GM15510 (cell line): Measurements from ENCODE around the gene PCNX1.

Experiments used
- POLR2A ChIP-seq: IDR thresholded peaks from 3 replicates; pipeline ENCODE4 v1.6.1; 2011; ENCODE audit warnings: borderline replicate concordance; ENCODE audit not compliant: insufficient read length; ENCODE audit errors: extremely low read depth

The PCNX1 gene

DNA sequence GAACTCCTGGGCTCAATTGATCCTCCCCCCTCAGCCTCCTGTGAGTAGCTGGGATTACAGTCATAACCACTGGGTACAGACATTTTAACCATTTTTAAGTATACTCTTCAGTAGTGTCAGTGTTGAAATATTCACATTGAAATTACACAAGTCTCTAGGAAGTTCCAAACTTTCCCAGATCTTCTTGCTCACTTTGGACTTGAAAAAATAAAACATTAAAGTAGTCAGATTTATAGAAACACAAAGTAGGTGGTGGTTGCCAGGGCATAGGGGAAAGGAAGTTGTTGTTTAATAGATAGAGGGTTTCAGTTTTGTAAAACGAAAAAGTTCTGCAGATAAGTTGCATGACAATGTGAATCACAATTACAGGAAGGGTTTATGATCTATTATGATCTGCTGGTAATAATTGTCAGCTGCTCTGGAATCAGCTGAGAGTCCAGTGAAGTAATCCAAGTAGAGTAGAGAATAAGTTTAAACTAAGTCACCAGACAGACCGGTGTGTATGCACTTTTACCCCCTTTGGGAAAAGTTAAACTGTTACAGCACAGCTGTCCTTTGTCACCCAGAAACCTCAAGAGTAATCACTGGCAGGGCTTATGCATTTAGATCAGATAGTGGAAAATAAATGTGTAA lies 27.4 kb downstream of the PCNX1 start:
- TF ChIP-seq POLR2A, result no peak

DNA sequence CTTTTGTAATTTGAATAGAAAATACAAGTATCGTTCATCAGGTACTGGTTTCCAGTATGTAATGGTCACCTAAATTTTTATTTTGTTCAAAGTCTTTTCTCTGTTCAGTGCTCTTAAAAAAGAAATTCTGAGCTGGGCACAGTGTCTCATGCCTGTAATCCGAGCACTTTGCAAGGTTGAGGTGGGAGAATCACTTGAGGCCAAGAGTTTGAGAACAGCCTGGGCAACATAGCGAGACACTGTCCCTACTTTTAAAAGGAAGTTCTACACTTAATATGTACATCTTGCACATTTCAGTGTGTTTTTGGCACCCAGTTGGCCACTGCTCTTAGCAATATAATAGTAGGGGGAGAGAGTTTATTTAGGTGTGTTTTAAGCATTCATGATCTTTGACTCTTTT lies 27.9 kb downstream of the PCNX1 start:
- no peak for TF ChIP-seq POLR2A

DNA sequence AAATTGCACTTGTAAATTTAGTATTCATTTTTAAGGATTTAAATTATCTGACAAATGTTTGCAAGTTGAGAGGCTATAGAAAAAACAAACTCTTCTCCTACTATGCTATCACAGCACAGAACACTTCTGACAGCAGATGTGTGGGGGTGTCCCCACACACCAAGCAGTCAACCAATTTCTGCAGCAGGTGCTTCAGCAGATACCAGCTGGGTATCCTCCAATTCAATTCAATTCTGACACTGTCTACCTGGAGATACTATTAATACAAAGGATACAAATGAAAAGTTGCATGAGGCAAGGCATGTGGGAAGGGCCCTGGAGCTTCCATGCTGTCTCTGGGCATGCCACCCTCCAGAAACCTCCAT lies 35.1 kb downstream of the PCNX1 start:
- no peak for TF ChIP-seq POLR2A

DNA sequence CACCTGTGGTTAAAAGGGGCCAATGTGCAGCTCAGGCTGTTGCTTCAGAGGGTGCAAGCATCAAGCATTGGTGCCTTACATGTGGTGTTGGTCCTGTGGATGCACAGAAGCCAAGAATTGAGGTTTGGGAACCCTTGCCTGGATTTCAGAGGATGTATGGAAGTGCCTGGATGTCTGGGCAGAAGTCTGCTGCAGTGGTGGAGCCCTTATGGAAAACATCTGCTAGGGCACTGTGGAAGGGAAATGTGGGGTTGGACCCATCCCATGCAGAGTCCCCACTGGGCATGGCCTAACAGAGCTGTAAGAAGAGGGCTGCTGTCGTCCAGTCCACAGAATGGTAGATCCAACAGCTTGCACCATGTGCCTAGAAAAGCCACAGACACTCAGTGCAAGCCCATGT lies 36.6 kb downstream of the PCNX1 start:
- TF ChIP-seq POLR2A, result no peak

- no peak for TF ChIP-seq POLR2A
Measured at GRCh38 chr14:70947739-70948138, 40.5 kb downstream of the PCNX1 start.

DNA sequence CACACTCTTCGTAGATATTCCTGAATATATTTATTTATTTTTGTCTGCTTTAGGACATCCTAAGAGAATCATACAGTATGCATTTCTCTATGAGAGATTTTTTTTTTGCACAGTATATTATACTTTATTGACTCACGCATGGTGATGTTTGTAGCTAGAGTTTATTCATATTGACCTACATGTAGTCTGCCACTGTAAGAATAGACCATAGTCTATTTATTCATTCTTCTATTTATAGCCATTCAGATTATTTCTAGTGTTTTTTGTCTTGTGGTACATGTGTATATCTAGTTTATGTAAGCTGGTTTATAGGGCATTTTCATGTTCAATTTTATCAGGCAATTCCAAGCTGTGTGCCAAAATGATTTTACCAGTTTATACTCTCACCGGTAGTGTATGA lies 45.2 kb downstream of the PCNX1 start:
- no peak for TF ChIP-seq POLR2A

GRCh38 chr14:70954068-70954467 lies 46.8 kb downstream of the PCNX1 start:
- no peak for TF ChIP-seq POLR2A

DNA sequence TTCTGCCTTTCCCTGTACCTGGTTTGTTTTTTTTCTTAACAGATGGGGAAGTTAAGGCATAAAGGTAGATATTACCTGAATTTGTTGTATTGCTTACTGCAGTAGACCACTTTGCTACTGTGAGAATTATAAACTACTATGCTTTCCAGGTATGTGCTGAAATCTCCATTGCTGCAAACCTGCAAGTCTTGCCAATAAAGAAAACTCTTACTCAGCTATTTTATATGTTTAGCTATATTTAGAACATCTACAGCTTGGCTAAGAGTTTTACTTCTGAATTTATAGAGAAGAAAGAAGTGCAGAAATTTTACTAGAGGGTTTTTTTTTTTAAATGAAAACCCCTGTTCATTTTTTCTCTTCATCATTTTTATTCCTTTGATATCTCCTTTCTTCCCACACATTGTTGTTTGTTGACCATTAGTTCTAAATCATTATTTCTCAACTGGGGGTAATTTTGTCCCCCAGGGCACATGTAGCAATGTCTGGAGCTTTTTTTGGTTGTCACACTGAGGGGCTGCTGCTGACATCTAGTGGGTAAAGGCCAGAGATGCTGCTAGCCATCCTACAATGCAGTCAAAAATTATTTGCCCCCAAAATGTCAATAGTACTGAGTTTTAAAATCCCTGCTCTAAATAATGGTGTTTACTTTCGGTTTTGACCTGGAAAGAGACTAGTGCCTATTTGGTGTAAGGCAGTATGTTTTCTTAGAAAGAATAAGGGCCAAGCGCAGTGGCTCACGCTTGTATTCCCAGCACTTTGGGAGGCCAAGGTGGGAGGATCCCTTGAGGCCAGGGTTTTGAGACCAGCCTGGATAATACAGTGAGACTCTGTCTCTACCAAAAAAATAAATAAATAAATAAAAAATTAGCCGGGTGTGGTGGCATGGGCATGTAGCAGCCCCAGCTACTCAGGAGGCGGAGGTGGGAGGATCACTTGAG lies 48.6 kb downstream of the PCNX1 start:
- no peak for TF ChIP-seq POLR2A

DNA sequence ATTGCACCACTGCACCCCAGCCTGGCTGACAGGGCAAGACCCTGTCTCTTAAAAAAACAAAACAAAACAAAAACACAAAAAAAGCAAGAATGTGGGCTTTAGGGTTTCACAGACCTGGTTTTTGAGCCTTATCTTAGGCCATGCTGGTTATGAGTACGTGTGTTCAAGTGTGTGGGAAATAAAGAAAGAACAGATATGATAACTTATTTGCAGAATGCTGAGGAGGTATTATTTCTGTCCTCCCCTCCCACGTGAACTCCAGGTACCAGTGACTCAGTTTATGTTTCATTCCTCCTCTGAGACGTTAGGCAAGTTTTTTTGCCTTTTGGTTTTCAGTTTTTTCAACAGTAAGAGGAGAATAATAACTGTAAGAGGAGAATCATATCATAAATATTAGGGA lies 49.3 kb downstream of the PCNX1 start:
- no peak for TF ChIP-seq POLR2A

- no peak for TF ChIP-seq POLR2A
Measured at GRCh38 chr14:70957710-70958109, 50.5 kb downstream of the PCNX1 start.

DNA sequence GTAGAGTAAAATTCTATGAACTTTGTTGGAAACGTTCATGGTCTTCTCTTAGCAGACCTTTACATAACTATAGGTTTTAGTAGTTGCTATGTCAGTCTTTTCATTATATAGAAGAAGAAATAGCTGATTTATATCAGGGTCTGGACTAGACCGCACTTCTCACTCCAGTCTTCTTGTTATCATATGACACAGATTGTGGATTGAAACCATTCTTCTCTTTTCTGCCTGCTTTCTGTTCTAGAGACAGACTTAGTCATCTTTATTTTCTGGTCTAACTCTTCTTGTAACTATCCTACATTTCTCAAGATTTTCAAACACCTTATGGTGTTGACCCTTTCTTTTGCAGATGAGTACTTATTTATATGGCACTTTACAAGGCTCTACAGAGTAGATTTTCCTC lies 55.7 kb downstream of the PCNX1 start:
- no peak for TF ChIP-seq POLR2A

DNA sequence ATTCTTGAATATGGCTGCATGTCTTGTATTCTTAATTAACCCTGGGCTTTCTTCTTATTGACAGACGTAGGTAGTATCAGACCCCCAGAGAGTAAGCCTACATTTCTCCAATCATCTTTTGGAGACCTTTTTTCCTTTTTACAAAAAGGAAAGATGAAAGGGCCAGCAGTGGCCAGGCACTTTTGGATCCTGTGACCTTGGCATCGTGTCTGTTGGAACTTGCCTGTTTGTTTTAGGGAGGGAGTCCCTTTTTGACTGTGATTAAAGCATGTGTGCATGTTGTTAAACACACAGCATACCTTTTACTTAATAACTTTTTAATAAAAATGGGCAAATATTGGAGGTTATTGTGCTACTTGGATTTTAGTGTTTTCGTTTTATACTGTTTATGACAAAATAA lies 57.2 kb downstream of the PCNX1 start:
- TF ChIP-seq POLR2A, result no peak

DNA sequence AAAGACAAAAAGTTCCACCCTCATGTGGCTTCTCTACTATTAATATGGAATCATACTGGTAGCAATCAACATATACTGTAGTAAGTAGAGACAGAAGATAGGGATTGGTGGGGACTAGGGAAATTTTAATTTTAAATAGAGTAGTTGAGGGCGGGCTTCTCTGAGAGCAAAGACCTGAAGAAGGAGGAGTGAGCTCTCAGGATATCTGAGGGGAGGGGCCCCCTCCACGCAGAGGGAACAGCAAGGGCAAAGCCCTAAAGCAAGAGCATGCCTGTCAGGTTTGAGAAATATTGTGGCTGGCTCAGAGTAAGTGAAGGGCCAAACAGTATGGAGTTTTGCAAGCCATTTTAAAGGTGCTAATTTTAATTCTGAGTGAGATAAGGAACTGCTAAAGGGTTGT lies 64.3 kb downstream of the PCNX1 start:
- TF ChIP-seq POLR2A, result no peak

GRCh38 chr14:70972107-70972976 lies 65.1 kb downstream of the PCNX1 start:
- no peak for TF ChIP-seq POLR2A

DNA sequence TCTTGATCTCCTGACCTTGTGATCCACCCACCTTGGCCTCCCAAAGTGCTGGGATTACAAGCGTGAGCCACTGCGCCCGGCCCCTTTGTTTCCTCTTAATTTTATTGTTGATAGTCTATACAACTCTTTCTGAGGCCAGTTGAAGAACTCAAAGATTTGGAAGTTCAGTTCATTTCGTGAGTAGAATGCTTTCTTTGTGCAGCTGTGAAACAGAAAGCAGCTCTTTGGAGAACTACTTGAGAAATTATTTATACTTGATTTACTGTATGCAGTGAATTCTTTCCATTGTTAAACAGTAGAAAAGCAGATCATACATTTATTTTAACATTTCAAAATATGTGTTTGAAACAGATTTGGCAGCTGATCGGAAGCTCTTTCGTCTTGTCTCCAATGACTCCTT lies 69.3 kb downstream of the PCNX1 start:
- TF ChIP-seq POLR2A, result no peak
